GM12872 (cell line): ENCODE data around the gene ARHGAP15.

Experiments
- CTCF ChIP-seq: IDR thresholded peaks from 3 replicates; pipeline ENCODE4 v1.5.1; 2011; ENCODE audit warnings: low read depth, mild to moderate bottlenecking, low read length, moderate library complexity; ENCODE audit not compliant: insufficient read depth

Gene ARHGAP15

GRCh38 chr2:143530758-143531157, 401.5 kb downstream of the ARHGAP15 start:
- no peak for TF ChIP-seq CTCF

GRCh38 chr2:143532061-143532460, 402.8 kb downstream of the ARHGAP15 start:
- TF ChIP-seq CTCF = no peak

- no peak for TF ChIP-seq CTCF
Measured at GRCh38 chr2:143533846-143534245, 404.6 kb downstream of the ARHGAP15 start.

GRCh38 chr2:143535802-143536201, 406.6 kb downstream of the ARHGAP15 start:
- TF ChIP-seq CTCF = no peak

- TF ChIP-seq CTCF = no peak
Measured at GRCh38 chr2:143545059-143545948, 416.1 kb downstream of the ARHGAP15 start.

- TF ChIP-seq CTCF = no peak
Measured at GRCh38 chr2:143545949-143546255, 416.7 kb downstream of the ARHGAP15 start.

- TF ChIP-seq CTCF = no peak
Measured at GRCh38 chr2:143548032-143548431, 418.8 kb downstream of the ARHGAP15 start.
